Neural crest cell (in vitro differentiated cells): ENCODE data around the gene TRIM14. TPM values are rescaled to one million over a fixed set of nuclear protein-coding genes. Genes with fewer than 3 reads are reported as not detected.

Experiments
- DNase-seq: peaks from one replicate; pipeline ENCODE4 v3.0.0; 2021; ENCODE audit warnings: low read depth, mixed read lengths, low spot score
- H3K27ac Mint-ChIP-seq: one replicate; pipeline ENCODE4 v1.8.0; 2021; ENCODE audit warnings: mild to moderate bottlenecking, mixed read lengths; ENCODE audit not compliant: unreplicated experiment
- H3K27me3 Mint-ChIP-seq: 2 replicates; pipeline ENCODE4 v1.8.0; 2021; ENCODE audit warnings: low read depth, mild to moderate bottlenecking, mixed read lengths
- H3K36me3 Mint-ChIP-seq: 2 replicates; pipeline ENCODE4 v1.8.0; 2021; ENCODE audit warnings: low read depth, mild to moderate bottlenecking, mixed read lengths
- H3K4me1 Mint-ChIP-seq: 2 replicates; pipeline ENCODE4 v1.8.0; 2021; ENCODE audit warnings: mixed read lengths
- H3K4me3 Mint-ChIP-seq: one replicate; pipeline ENCODE4 v1.8.0; 2021; ENCODE audit warnings: mild to moderate bottlenecking, mixed read lengths
- H3K9me3 Mint-ChIP-seq: 2 replicates; pipeline ENCODE4 v1.8.0; 2021; ENCODE audit warnings: mixed read lengths
- total RNA-seq: library from RNA; stranded (reverse); gene quantifications from 2 replicates; pipeline ENCODE4 v1.2.1, GENCODE V29; 2021
- TF ChIP-seq, protein P1 (sequence below): fragments of 200-600 bp; sonication (generic); conservative IDR thresholded peaks from 2 replicates; pipeline ENCODE4 v1.5.0; 2021; ENCODE audit warnings: antibody characterized with exemption, mild to moderate bottlenecking

The TRIM14 gene
- total RNA-seq, 1 donor from 2014 or later: 11.2 TPM

DNA sequence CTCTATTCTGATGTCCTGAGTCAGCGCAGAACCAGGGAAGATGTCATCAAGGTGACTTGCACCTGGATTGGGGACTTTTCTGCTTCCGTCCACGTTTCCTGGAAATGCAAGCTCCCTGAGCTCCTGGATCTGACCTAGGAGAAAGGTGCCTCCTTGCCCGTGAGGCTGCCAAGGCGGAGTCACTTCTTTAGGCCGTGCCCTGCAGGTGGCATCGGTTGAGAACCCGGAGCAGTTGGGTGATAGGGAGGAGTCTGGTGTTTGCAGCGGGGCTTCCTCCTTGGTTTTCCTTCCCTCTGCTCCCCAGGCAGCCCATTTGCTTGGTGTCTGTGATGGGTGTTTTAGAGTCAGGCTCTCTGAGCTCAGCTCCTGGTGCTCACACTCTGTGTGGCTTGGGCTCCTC lies 47.3 kb downstream of the TRIM14 start:
- Mint-ChIP-seq H3K36me3 (no peaks in the 10 kb centered on the region), H3K9me3 (no peaks in the 10 kb centered on the region), H3K27me3 (no peaks in the 10 kb centered on the region), H3K4me3 (no peak overlapping the region), H3K4me1 (peaks cover 12% of the 10 kb centered on the region), H3K27ac (no peak overlapping the region)
- TF ChIP-seq, protein P1, sequence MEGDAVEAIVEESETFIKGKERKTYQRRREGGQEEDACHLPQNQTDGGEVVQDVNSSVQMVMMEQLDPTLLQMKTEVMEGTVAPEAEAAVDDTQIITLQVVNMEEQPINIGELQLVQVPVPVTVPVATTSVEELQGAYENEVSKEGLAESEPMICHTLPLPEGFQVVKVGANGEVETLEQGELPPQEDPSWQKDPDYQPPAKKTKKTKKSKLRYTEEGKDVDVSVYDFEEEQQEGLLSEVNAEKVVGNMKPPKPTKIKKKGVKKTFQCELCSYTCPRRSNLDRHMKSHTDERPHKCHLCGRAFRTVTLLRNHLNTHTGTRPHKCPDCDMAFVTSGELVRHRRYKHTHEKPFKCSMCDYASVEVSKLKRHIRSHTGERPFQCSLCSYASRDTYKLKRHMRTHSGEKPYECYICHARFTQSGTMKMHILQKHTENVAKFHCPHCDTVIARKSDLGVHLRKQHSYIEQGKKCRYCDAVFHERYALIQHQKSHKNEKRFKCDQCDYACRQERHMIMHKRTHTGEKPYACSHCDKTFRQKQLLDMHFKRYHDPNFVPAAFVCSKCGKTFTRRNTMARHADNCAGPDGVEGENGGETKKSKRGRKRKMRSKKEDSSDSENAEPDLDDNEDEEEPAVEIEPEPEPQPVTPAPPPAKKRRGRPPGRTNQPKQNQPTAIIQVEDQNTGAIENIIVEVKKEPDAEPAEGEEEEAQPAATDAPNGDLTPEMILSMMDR: no peak
- DNase-seq: no peak

DNA sequence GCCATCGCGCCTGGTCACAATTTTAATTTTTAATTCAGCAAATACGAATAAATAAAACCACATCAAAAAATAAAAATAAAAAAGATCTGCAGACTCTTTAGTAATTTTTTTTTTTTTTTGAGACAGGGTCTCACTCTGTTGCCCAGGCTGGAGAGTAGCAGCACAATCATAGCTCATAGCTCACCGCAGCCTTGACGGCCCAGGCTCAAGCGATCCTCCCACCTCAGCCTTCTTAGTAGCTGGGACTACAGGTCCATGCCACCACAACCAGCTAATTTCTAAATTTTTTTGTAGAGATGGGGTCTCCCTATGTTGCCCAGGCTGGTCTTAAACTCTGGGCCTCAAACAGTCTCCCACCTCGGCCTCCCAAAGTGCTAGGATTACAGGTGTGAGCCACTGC lies 48.3 kb downstream of the TRIM14 start:
- Mint-ChIP-seq H3K4me3 (no peak overlapping the region), H3K27ac (no peak overlapping the region), H3K4me1 (peaks cover 9% of the 10 kb centered on the region), H3K27me3 (no peaks in the 10 kb centered on the region), H3K9me3 (no peaks in the 10 kb centered on the region), H3K36me3 (no peaks in the 10 kb centered on the region)
- no peak for DNase-seq
- TF ChIP-seq, protein P1: no peak

DNA sequence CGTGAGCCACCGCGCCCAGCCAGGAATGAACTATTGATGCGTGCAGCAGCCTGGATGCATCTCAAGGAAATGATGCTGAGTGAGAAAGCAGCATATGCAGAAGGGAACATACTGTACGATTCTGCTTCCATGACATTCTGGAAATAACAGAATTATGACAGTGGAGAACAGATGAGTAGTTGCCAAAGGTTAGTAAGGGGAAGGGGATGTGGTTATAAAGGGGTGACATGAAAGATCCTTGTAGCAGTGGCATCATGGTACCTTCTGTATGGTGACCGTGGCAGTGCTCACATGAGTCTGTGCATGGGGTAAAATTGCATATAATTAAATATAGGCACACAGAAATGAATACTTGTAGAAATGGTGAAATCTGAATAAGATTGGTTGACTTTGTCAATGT lies 49.5 kb downstream of the TRIM14 start:
- H3K4me1 Mint-ChIP-seq: peaks cover 4% of the 10 kb centered on the region
- no peaks in the 10 kb centered on the region for H3K9me3 Mint-ChIP-seq
- no peaks in the 10 kb centered on the region for H3K36me3 Mint-ChIP-seq
- no peak overlapping the region for H3K4me3 Mint-ChIP-seq
- DNase-seq: no peak
- TF ChIP-seq, protein P1: no peak
- no peaks in the 10 kb centered on the region for H3K27me3 Mint-ChIP-seq
- no peak overlapping the region for H3K27ac Mint-ChIP-seq

DNA sequence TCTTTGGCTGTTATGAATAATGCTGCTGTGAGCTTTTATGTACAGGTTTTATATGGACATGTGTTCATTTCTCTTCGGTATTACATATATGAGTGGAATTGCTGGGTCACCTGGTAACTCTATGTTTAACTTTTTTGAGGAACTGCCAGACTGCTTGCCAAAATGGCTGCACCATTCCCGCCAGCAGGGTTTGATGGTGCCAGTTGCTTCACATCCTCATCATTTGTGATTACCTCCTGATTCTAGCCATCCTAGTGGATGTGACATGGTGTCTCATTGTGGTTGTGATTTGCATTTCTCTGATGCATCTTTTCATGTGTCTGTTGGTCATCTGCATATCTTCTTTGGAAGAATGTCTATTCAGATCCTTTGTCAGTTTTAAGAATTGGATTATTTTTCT lies 51.8 kb downstream of the TRIM14 start:
- DNase-seq: no peak
- Mint-ChIP-seq H3K4me1 (no peaks in the 10 kb centered on the region), H3K36me3 (no peaks in the 10 kb centered on the region), H3K27ac (no peak overlapping the region), H3K4me3 (no peak overlapping the region), H3K27me3 (no peaks in the 10 kb centered on the region), H3K9me3 (no peaks in the 10 kb centered on the region)
- TF ChIP-seq, protein P1: no peak

DNA sequence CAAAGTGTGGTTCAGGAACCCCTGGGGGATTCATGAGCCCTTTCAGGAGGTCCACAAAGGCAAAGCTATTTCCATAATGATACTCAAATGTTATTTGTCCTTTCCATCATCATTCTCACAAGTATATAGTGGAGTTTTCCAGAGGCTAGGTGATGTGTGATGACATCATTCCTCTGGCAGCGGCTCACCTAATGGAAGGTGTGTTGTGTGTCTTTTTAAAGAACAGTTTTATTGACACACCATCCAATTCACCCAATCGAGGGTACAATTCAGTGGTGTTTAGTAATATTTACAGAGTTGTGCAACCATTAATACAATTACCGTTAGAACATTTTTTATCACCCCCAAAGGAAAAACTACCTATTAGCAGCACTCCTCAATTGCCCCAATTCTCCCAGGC lies 52.8 kb downstream of the TRIM14 start:
- H3K27ac Mint-ChIP-seq: no peak overlapping the region
- no peaks in the 10 kb centered on the region for H3K9me3 Mint-ChIP-seq
- DNase-seq: no peak
- no peaks in the 10 kb centered on the region for H3K4me1 Mint-ChIP-seq
- TF ChIP-seq, protein P1: no peak
- H3K36me3 Mint-ChIP-seq: no peaks in the 10 kb centered on the region
- H3K4me3 Mint-ChIP-seq: no peak overlapping the region
- H3K27me3 Mint-ChIP-seq: no peaks in the 10 kb centered on the region
